ENCODE measurements around the gene HSD17B14.
"Not testable (repeated sequence)": the region's sequence is repeated elsewhere in the genome, so short reads cannot be mapped to it uniquely, and the experiment has no call there.

HSD17B14 gene

DNA sequence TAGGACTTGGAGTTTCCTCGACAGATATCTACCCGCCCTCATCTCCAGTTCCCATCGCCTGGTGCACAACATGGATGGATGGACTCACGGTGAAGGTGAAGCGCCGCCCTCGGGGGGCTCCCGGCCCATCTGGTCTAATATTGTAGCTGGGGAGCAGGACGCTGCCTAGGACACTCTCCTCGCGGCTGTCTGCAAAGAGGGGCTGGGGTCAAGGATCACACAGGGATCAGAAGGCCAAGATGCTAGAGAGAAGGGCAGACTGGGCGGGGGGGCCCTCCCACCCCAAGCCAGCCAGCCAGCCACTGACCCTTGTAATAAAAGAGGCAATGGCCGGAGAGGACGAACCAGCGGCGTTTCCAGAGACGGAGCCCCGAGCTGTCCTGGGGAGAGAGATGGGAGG is 25.0 kb upstream of the HSD17B14 start:
- TF ChIP-seq TAF1 (IDR thresholded peaks at IDR 0.05; ENCODE audit: borderline replicate concordance, low read depth, low read length) (no peak), POLR2A (IDR thresholded peaks at IDR 0.05; ENCODE audit: low read depth, low read length) (no peak)
- DNase-seq (ENCODE audit: insufficient read length) (no peak), FAIRE-seq (no peak)

DNA sequence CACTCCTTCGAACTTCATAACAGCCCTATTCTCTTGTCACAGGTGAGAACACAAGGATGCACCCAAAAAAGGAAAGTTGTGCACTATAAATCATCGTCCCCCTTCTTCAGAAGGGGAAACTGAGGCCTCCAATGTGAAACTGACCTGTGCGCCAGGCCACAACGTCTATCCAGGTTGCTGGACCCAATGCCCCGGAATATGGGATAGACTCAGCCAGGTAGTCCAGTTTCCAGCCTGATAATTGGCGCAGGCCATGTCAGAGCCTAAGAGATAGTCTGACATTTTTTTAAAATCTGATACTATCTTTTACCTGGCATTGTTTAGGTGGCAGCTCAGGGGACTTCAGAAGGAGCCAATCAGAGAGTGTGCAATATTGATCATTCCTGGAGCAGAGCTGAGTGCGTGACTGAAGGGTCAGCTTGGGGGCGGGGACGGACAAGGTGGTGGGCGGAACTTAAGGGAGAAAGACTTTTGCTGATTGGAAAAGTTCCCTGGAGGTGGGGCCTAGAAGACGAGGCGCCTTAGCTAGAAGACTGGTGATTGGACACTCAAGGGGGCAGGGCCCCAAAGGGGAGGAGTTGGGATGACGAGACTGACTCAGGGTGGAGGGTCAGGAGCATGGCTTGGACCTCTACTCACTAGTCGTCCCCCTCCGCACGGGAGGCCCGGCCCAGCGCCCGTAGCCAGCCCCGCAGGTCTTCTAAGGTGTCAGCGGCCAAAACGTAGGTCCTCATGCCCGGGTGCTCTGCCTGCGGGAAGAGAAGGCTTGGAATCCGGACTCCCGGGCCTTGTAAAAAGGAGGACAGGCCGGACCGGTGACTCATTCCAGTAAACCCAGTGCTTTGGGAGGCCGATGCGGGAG is 23.7 kb upstream of the HSD17B14 start:
- FAIRE-seq (peak; percentile 5), DNase-seq (ENCODE audit: insufficient read length) (no peak)
- TF ChIP-seq POLR2A (IDR thresholded peaks at IDR 0.05; ENCODE audit: low read depth, low read length) (no peak), TAF1 (IDR thresholded peaks at IDR 0.05; ENCODE audit: borderline replicate concordance, low read depth, low read length) (no peak), POLR2AphosphoS5 (IDR thresholded peaks at IDR 0.05; ENCODE audit: low read depth, low read length) (no peak)

- TF ChIP-seq POLR2A (IDR thresholded peaks at IDR 0.05; ENCODE audit: low read depth, low read length) (no peak), TAF1 (IDR thresholded peaks at IDR 0.05; ENCODE audit: borderline replicate concordance, low read depth, low read length) (no peak), POLR2AphosphoS5 (IDR thresholded peaks at IDR 0.05; ENCODE audit: low read depth, low read length) (no peak)
- FAIRE-seq (peak; percentile 72), DNase-seq (ENCODE audit: insufficient read length) (peak; percentile 79)
Observed at GRCh38 chr19:48858984-48859710, 22.9 kb upstream of the HSD17B14 start.

- DNase-seq (ENCODE audit: insufficient read length) (no peak), FAIRE-seq (no peak)
- no peak for TF ChIP-seq POLR2A (IDR thresholded peaks at IDR 0.05; ENCODE audit: low read depth, low read length)
Observed at GRCh38 chr19:48856921-48857320, 20.6 kb upstream of the HSD17B14 start.

DNA sequence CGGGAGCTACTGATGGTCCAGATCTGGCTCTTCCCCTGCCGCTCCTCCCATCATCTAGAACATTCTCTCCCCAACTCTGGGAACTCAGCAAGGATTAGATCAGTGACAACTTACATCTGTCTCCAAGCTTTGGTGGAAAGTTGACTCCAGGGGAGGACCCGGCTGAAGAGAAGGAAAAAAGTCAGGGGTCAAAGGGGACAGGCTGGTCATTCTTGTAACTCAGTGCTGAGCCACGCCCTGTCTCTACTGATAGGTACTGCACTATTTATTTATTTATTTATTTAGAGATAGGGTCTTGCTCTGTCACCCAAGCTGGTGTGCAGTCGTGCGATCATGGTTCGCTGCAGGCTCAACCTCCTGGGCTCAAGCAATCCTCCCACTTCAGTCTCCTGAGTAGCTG is 17.8 kb upstream of the HSD17B14 start:
- no peak for TF ChIP-seq POLR2A (IDR thresholded peaks at IDR 0.05; ENCODE audit: low read depth, low read length)
- FAIRE-seq (no peak), DNase-seq (ENCODE audit: insufficient read length) (no peak)

GRCh38 chr19:48853483-48853882 is 17.2 kb upstream of the HSD17B14 start:
- FAIRE-seq (no peak), DNase-seq (ENCODE audit: insufficient read length) (no peak)
- TF ChIP-seq POLR2AphosphoS5 (IDR thresholded peaks at IDR 0.05; ENCODE audit: low read depth, low read length) (no peak), TAF1 (IDR thresholded peaks at IDR 0.05; ENCODE audit: borderline replicate concordance, low read depth, low read length) (no peak), POLR2A (IDR thresholded peaks at IDR 0.05; ENCODE audit: low read depth, low read length) (no peak)

DNA sequence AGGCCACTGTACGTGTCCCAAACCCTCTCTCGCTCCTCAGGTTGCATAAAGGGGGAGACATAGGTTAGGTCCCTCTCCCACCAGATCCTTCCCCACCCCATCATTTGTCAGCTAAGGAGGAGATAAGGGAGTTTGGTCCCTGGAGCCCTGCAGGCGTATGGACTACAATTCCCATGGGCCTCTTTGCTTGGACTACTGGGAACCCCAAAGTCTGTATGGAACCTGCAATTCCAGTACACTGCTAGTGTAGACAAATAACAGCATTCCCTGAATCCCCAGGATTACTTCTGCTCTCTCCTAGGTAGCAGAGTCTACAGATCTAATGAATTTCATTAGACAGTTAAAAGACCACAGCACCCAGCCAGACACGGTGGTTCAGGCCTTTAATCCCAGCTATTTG is 16.0 kb upstream of the HSD17B14 start:
- DNase-seq (ENCODE audit: insufficient read length) (no peak), FAIRE-seq (no peak)
- no peak for TF ChIP-seq POLR2A (IDR thresholded peaks at IDR 0.05; ENCODE audit: low read depth, low read length)
- TF ChIP-seq POLR2AphosphoS5 (IDR thresholded peaks at IDR 0.05; ENCODE audit: low read depth, low read length): no peak

DNA sequence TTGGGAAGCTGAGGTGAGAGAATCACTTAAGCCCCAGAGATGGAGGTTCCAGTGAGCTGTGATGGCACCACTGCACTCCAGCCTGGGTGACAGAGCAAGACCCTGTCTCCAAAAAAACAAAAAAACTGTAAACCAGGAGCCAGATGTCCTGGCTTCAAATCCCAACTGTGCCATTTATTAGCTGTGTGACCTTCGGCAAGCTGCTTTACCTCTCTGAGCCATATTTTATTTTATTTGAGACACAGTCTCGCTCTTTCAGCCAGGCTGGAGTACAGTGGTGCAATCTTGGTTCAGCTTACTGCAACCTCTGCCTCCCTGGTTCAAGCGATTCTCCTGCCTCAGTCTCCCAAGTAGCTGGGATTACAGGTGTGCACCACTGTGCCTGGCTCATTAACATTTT is 10.4 kb upstream of the HSD17B14 start:
- not testable (repeated sequence) for FAIRE-seq

DNA sequence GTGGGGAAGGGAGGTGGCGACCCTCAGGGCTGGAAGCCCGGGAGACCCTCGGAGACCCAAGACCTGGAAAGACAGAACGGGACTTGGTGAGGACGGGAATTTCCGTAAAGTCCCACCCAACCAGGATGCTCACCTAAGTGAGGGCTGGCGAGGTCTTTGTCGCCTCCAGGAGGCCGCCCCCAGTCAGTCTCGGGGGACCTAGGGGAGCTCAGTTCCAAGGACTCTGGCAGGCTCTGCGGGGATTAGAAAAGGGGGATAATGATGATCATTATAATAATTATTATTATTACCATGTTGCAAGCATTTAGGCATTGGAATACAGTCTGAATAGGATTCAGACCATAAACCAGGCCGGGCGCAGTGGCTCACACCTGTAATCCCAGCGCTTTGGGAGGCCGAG is 9.1 kb upstream of the HSD17B14 start:
- no peak for FAIRE-seq
- DNase-seq (ENCODE audit: insufficient read length): no peak
- no peak for TF ChIP-seq POLR2AphosphoS5 (IDR thresholded peaks at IDR 0.05; ENCODE audit: low read depth, low read length)

More for the DNA sequence above, 10.4 kb upstream of the HSD17B14 start:
- DNase-seq (ENCODE audit: insufficient read length): not testable (repeated sequence)

DNA sequence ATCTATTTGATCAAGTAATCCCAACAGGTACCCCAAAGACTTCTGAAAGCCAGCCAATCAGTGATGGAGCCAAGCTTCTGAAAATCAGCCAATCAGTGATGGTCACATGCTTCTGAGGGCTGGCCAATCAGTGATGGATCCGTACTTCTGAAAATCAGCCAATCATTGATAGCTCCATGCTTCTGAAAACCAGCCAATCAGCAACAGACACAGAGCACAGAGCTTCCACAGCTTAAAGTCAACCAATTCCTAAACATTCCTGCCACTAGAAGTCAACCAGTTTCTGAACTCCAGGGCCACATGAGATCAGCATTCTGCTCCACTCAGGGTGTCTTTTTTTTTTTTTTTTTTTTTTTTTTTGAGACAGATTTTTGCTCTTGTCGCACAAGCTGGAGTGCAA is 8.2 kb upstream of the HSD17B14 start:
- FAIRE-seq (no peak), DNase-seq (ENCODE audit: insufficient read length) (no peak)
- TF ChIP-seq POLR2A (IDR thresholded peaks at IDR 0.05; ENCODE audit: low read depth, low read length) (no peak), TAF1 (IDR thresholded peaks at IDR 0.05; ENCODE audit: borderline replicate concordance, low read depth, low read length) (no peak), POLR2AphosphoS5 (IDR thresholded peaks at IDR 0.05; ENCODE audit: low read depth, low read length) (no peak)

- FAIRE-seq (peak; percentile 86), DNase-seq (ENCODE audit: insufficient read length) (no peak)
- TF ChIP-seq POLR2AphosphoS5 (IDR thresholded peaks at IDR 0.05; ENCODE audit: low read depth, low read length) (no peak), POLR2A (IDR thresholded peaks at IDR 0.05; ENCODE audit: low read depth, low read length) (no peak), TAF1 (IDR thresholded peaks at IDR 0.05; ENCODE audit: borderline replicate concordance, low read depth, low read length) (no peak)
Observed at GRCh38 chr19:48842789-48843162, 6.5 kb upstream of the HSD17B14 start.

DNA sequence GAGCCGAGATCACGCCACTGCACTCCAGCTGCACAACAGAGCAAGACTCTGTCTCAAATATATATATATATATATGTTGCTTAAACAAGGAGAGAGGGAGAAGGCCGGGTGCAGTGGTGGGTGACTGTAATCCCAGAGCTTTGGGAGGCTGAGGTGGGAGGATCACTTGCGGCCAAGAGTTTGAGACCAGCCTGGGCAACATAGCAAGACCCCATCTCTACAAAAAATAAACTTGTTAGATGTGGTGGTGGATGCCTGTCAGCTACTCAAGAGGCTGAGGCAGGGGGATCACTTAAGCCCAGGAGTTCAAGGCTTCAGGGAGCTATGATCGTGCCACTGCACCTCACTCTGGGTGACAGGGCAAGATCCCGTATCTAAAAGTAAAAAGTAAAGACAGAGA is 5.3 kb upstream of the HSD17B14 start:
- TF ChIP-seq POLR2A (IDR thresholded peaks at IDR 0.05; ENCODE audit: low read depth, low read length): no peak
- TF ChIP-seq POLR2AphosphoS5 (IDR thresholded peaks at IDR 0.05; ENCODE audit: low read depth, low read length): no peak
- TF ChIP-seq TAF1 (IDR thresholded peaks at IDR 0.05; ENCODE audit: borderline replicate concordance, low read depth, low read length): no peak
- FAIRE-seq (no peak), DNase-seq (ENCODE audit: insufficient read length) (no peak)

DNA sequence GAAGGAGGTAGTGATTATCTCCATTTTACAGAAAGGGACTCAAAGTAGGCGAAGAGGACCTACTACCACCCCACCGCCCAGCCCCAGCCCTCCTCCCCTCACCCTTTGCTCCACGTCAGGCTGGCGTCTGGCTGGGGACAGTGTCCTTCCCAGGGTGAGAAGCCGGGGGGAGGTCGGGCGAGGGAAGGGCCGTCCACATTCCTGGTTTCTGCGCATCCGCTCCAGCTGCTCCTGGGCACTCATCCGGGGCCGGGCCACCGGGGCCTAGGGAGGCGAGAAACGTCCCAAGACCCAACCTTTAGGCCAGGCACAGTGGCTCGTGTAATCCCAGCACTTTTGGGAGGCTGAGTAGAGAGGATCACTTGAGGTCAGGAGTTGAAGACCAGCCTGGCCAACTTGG is 4.8 kb upstream of the HSD17B14 start:
- DNase-seq (ENCODE audit: insufficient read length) (no peak), FAIRE-seq (no peak)
- TF ChIP-seq TAF1 (IDR thresholded peaks at IDR 0.05; ENCODE audit: borderline replicate concordance, low read depth, low read length) (no peak), POLR2A (IDR thresholded peaks at IDR 0.05; ENCODE audit: low read depth, low read length) (no peak)

All from GM12892 (cell line).